NOMO-1 treated with DMSO at 0.1 percent for 48 hours (cell line): ENCODE results near the gene TRMU.

Experiments
- DNase-seq: peaks from one replicate; lab custom pipeline; 2025; ENCODE audit not compliant: unreplicated experiment; lab: John Stamatoyannopoulos, UW

The TRMU gene

DNA sequence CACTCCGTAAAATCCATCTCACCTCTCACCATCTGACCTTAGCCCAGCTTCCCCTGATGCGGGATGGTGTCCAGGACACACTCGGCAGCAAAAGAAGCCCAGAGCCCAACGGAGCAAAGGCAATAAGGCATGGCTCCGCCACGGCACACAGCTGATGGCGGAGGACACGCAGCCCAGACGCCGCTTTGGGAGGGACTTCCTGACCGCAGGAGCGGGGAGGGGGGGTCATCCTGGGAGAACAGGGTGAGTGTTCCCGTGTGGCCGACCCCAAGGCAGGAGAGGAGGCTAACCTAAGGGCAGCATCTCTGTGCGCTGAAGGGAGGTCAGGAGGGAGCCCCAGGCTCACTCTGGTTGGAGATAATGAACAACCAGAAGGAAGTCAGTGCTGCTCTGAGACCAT is 71.3 kb downstream of the TRMU start:
- DNase-seq = no peak
